GM12878 (cell line): ENCODE data around the gene STK38. TPM values are rescaled to one million over a fixed set of nuclear protein-coding genes. Genes with fewer than 3 reads are reported as not detected.

ENCODE experiments used
- ATAC-seq: fragments of 200-7000 bp; cut with Tn5 transposase; 3 replicates; pipeline ENCODE4 v1.9.1; 2020; ENCODE audit warnings: mild to moderate bottlenecking, moderate library complexity
- BruUV-seq: library from RNA; stranded (reverse); fragments of 400-500 nt; replicated peaks from 2 replicates; lab custom pipeline; 2021; lab: Mats Ljungman, UMichigan
- CTCF ChIA-PET: fragments of 300-600 bp; sonication (Branson Sonifier 250); formaldehyde crosslinking; extraction: SDS; loops from one replicate; lab custom pipeline; 2021; ENCODE audit warnings: inconsistent platforms; lab: Yijun Ruan, JAX
- POLR2A ChIA-PET: fragments of 350-600 bp; formaldehyde crosslinking; extraction: SDS; loops from one replicate; lab custom pipeline; 2021; ENCODE audit warnings: inconsistent platforms; lab: Charles Lee
- RAD21 ChIA-PET: fragments of 300-600 bp; sonication (Branson Sonifier 250); formaldehyde crosslinking; loops from one replicate; lab custom pipeline; 2023; ENCODE audit warnings: antibody characterized with exemption; ENCODE audit not compliant: unreplicated experiment; lab: Charles Lee
- SMC1A ChIA-PET: fragments of 300-600 bp; sonication (Branson Sonifier 250); formaldehyde crosslinking; loops from one replicate; lab custom pipeline; 2023; ENCODE audit not compliant: unreplicated experiment, uncharacterized antibody; lab: Charles Lee
- DNase-seq: peaks from one replicate; pipeline ENCODE4 v3.0.0-alpha.2; 2011; ENCODE audit warnings: low read depth, low spot score
- FAIRE-seq: peaks from 3 replicates; lab custom pipeline; 2011; peaks lifted over from hg19 to GRCh38; lab: Jason Lieb, UNC
- H2AFZ ChIP-seq: 2 replicates; pipeline ENCODE4 v1.6.0; 2011; ENCODE audit warnings: low read depth, low read length, control low read depth; ENCODE audit not compliant: control insufficient read depth
- H3K27ac ChIP-seq: 2 replicates; pipeline ENCODE4 v1.5.1; 2011; ENCODE audit warnings: control low read depth; ENCODE audit not compliant: control insufficient read depth, insufficient read depth
- H3K27me3 ChIP-seq, 2 experiments: replicated peaks in 1 of 2; 2 replicates each; pipeline versions ENCODE4 v1.6.0 to v1.6.1; 2011; ENCODE audit warnings: low read length in 1 of 2; ENCODE audit not compliant: control insufficient read depth in 2 of 2, insufficient read depth in 2 of 2
- H3K36me3 ChIP-seq, 2 experiments: 2 replicates each; pipeline ENCODE4 v1.5.1; 2011; ENCODE audit warnings: low read length in 1 of 2; ENCODE audit not compliant: control insufficient read depth in 2 of 2, insufficient read depth in 2 of 2
- H3K4me1 ChIP-seq: 2 replicates; pipeline ENCODE4 v1.6.1; 2011; ENCODE audit warnings: mild to moderate bottlenecking, low read length, moderate library complexity, mixed read lengths; ENCODE audit not compliant: control insufficient read depth, insufficient read depth
- H3K4me2 ChIP-seq: 2 replicates; pipeline ENCODE4 v1.6.0; 2011; ENCODE audit warnings: control low read depth; ENCODE audit not compliant: control insufficient read depth, insufficient read depth
- H3K4me3 ChIP-seq: fragments of 200-600 bp; sonication (generic); 2 replicates; pipeline ENCODE4 v1.5.1; 2016
- H3K79me2 ChIP-seq: 2 replicates; pipeline ENCODE4 v1.6.0; 2011; ENCODE audit warnings: low read length; ENCODE audit not compliant: control insufficient read depth, insufficient read depth
- H3K9ac ChIP-seq: 2 replicates; pipeline ENCODE4 v1.8.0; 2011; ENCODE audit warnings: low read length, control low read depth, mixed read lengths; ENCODE audit not compliant: control insufficient read depth, insufficient read depth
- H3K9me3 ChIP-seq: replicated peaks from 3 replicates; pipeline ENCODE4 v1.5.1; 2011; ENCODE audit warnings: mild to moderate bottlenecking, low read length; ENCODE audit not compliant: control insufficient read depth, insufficient read depth
- H4K20me1 ChIP-seq: 2 replicates; pipeline ENCODE4 v1.6.0; 2011; ENCODE audit not compliant: control insufficient read depth, insufficient read depth
- CREB1 ChIP-seq: IDR thresholded peaks from 2 replicates; pipeline ENCODE4 v1.6.1; 2012; ENCODE audit warnings: low read depth, mild to moderate bottlenecking, inconsistent platforms
- MTA2 ChIP-seq: fragments of 450-650 bp; IDR thresholded peaks from 2 replicates; pipeline ENCODE4 v1.6.1; 2016; ENCODE audit warnings: low read depth, mild to moderate bottlenecking, moderate library complexity
- ZNF207 ChIP-seq: fragments of 450-650 bp; IDR thresholded peaks from 2 replicates; pipeline ENCODE4 v1.6.1; 2014; ENCODE audit warnings: antibody characterized with exemption, mild to moderate bottlenecking, borderline replicate concordance
- WGBS: methylation state at CpG from one replicate; pipeline ENCODE4 v1.1.6; 2016; ENCODE audit warnings: low lambda C conversion rate; ENCODE audit not compliant: insufficient replicate concordance, insufficient coverage; ENCODE audit errors: missing lambda C conversion rate; 5-methylcytosine and 5-hydroxymethylcytosine counted together
- in situ Hi-C: fragments of 300-500 bp; cut with MboI; formaldehyde crosslinking; loops from 9 replicates; pipeline ENCODE4 v1.14.3; 2018; ENCODE audit warnings: mixed read lengths
- intact Hi-C: fragments of 100-400 bp; cut with micrococcal nuclease; formaldehyde crosslinking; loops from one replicate; pipeline ENCODE4 v1.14.2; 2022; ENCODE audit not compliant: unreplicated experiment
- polyA plus RNA-seq, 11 experiments: library from polyadenylated mRNA; depleted of rRNA in 4 of 11; unstranded in 6 of 11; stranded (reverse) in 5 of 11; fragments of >200 nt; fragmentation: Nextera tagmentation in 4 of 11; fragmentation: Illumina TruSeq in 1 of 11; extraction: Ambion mirVana in 4 of 11; extraction: Trizol in 1 of 11; gene quantifications; 1 replicate in 1 of 11; 2 replicates in 10 of 11; pipeline versions ENCODE4 v1.2.1 to v1.2.3, GENCODE V29; 2011 to 2016; ENCODE audit warnings: inconsistent platforms in 2 of 11, missing spikeins in 2 of 11, low read depth in 1 of 11
- total RNA-seq, 4 experiments: library from RNA; depleted of rRNA in 3 of 4; stranded (reverse); fragments of >200 nt in 3 of 4; fragmentation: Illumina TruSeq in 1 of 4; extraction: Trizol in 1 of 4; gene quantifications; 2 replicates each; pipeline versions ENCODE4 v1.2.1 to v1.2.3, GENCODE V29; 2013 to 2021
- TF ChIP-seq, protein P1 (sequence below): fragments of 450-650 bp; conservative IDR thresholded peaks from 2 replicates; pipeline ENCODE4 v1.6.1; 2017; ENCODE audit warnings: mild to moderate bottlenecking, moderate library complexity
- TF ChIP-seq, protein P2 (sequence below): fragments of 450-650 bp; formaldehyde crosslinking; IDR thresholded peaks from 2 replicates; pipeline ENCODE4 v1.4.0; 2020; ENCODE audit warnings: mild to moderate bottlenecking, moderate library complexity

The STK38 gene
- total and polyA plus RNA-seq, 10 of the 15 experiments (the other 5 are each of a cell fraction or from before 2014, with no cell fraction given): 4.1 to 18.7 (median 13.6) TPM

- no peaks in the 10 kb centered on the region for H4K20me1 ChIP-seq
- no peak overlapping the region for H3K9ac ChIP-seq
- SMC1A ChIA-PET: interaction anchor here (1.0 to 1.3 kb wide), 2 partner anchors 90 to 109 kb away, joined by 4 read pairs; no protein-coding TSS in a partner anchor
- no TSS peak for BruUV-seq
- in situ Hi-C loops: no loop called here
- intact Hi-C loops: no loop called here
- CTCF ChIA-PET: no interaction called here
- H3K27me3 ChIP-seq: no peaks in the 10 kb centered on the region
- WGBS: 98% methylated on average over 4 of the region's 4 CpGs
- peaks cover 3 to 13% of the 10 kb centered on the region in 2 experiments; a peak in 3 of 4 replicates for H3K36me3 ChIP-seq
- H3K4me2 ChIP-seq: no peak overlapping the region
- ATAC-seq (no peak), DNase-seq (no peak), FAIRE-seq (no peak)
- RAD21 ChIA-PET: interaction anchor here (1.0 to 1.2 kb wide), 2 partner anchors 66 to 91 kb away, joined by 3 to 4 read pairs; no protein-coding TSS in a partner anchor
- H3K79me2 ChIP-seq: no peaks in the 10 kb centered on the region
- H2AFZ ChIP-seq: no peak overlapping the region
- H3K4me3 ChIP-seq: no peak overlapping the region
- POLR2A ChIA-PET: no interaction called here
- H3K9me3 ChIP-seq: no peaks in the 10 kb centered on the region
- TF ChIP-seq, protein P1, sequence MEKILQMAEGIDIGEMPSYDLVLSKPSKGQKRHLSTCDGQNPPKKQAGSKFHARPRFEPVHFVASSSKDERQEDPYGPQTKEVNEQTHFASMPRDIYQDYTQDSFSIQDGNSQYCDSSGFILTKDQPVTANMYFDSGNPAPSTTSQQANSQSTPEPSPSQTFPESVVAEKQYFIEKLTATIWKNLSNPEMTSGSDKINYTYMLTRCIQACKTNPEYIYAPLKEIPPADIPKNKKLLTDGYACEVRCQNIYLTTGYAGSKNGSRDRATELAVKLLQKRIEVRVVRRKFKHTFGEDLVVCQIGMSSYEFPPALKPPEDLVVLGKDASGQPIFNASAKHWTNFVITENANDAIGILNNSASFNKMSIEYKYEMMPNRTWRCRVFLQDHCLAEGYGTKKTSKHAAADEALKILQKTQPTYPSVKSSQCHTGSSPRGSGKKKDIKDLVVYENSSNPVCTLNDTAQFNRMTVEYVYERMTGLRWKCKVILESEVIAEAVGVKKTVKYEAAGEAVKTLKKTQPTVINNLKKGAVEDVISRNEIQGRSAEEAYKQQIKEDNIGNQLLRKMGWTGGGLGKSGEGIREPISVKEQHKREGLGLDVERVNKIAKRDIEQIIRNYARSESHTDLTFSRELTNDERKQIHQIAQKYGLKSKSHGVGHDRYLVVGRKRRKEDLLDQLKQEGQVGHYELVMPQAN: no peak
- TF ChIP-seq ZNF207 (no peak), MTA2 (no peak), CREB1 (no peak)
- TF ChIP-seq, protein P2, sequence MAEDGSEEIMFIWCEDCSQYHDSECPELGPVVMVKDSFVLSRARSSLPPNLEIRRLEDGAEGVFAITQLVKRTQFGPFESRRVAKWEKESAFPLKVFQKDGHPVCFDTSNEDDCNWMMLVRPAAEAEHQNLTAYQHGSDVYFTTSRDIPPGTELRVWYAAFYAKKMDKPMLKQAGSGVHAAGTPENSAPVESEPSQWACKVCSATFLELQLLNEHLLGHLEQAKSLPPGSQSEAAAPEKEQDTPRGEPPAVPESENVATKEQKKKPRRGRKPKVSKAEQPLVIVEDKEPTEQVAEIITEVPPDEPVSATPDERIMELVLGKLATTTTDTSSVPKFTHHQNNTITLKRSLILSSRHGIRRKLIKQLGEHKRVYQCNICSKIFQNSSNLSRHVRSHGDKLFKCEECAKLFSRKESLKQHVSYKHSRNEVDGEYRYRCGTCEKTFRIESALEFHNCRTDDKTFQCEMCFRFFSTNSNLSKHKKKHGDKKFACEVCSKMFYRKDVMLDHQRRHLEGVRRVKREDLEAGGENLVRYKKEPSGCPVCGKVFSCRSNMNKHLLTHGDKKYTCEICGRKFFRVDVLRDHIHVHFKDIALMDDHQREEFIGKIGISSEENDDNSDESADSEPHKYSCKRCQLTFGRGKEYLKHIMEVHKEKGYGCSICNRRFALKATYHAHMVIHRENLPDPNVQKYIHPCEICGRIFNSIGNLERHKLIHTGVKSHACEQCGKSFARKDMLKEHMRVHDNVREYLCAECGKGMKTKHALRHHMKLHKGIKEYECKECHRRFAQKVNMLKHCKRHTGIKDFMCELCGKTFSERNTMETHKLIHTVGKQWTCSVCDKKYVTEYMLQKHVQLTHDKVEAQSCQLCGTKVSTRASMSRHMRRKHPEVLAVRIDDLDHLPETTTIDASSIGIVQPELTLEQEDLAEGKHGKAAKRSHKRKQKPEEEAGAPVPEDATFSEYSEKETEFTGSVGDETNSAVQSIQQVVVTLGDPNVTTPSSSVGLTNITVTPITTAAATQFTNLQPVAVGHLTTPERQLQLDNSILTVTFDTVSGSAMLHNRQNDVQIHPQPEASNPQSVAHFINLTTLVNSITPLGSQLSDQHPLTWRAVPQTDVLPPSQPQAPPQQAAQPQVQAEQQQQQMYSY (CRISPR knock-in tag): no peak
- no peaks in the 10 kb centered on the region for H3K4me1 ChIP-seq
- no peak overlapping the region for H3K27ac ChIP-seq
These were observed 57.9 kb downstream of the STK38 start for GRCh38 chr6:36489426-36489825.
